Gastroesophageal sphincter (tissue), 4 donors: Measurements from ENCODE around the gene HPSE2. TPM values are rescaled to one million over a fixed set of nuclear protein-coding genes. Genes with fewer than 3 reads are reported as not detected.

Experiments
- ATAC-seq: fragments of 150-250 bp; one replicate; pipeline ENCODE4 v1.9.1; 2016; ENCODE audit warnings: mild to moderate bottlenecking, moderate library complexity
- H3K27ac ChIP-seq, 4 donors: fragments of 200-600 bp; sonication (generic) in 3 of 4; 1 replicate in 3 of 4; 2 replicates in 1 of 4; pipeline ENCODE4 v1.5.1; 2016 to 2019
- H3K27me3 ChIP-seq: fragments of 200-600 bp; sonication (generic); one replicate; pipeline ENCODE4 v1.5.1; 2019
- H3K36me3 ChIP-seq, 2 donors: fragments of 200-600 bp; sonication (generic); one replicate each; pipeline ENCODE4 v1.5.1; 2019; ENCODE audit warnings: control low read depth in 1 of 2
- H3K4me1 ChIP-seq, 3 donors: fragments of 200-600 bp; sonication (generic); 1 replicate in 2 of 3; 2 replicates in 1 of 3; pipeline ENCODE4 v1.5.1; 2016 to 2019; ENCODE audit warnings: control low read depth in 2 of 3
- H3K4me3 ChIP-seq, 2 donors: fragments of 200-600 bp; sonication (generic); one replicate each; pipeline ENCODE4 v1.5.1; 2019; ENCODE audit warnings: mild to moderate bottlenecking in 1 of 2, moderate library complexity in 1 of 2
- H3K9me3 ChIP-seq, 3 donors: fragments of 200-600 bp; sonication (generic); one replicate each; pipeline ENCODE4 v1.5.1; 2017 to 2019; ENCODE audit warnings: control low read depth in 2 of 3
- EP300 ChIP-seq: sonication (generic); formaldehyde crosslinking; IDR thresholded peaks from one replicate; pipeline ENCODE4 v1.6.1; 2017; ENCODE audit warnings: antibody characterized with exemption, mild to moderate bottlenecking
- POLR2A ChIP-seq, 2 donors: fragments of 450-650 bp; IDR thresholded peaks; one replicate each; pipeline ENCODE4 v1.6.1; 2017; ENCODE audit warnings: antibody characterized with exemption in 2 of 2, mild to moderate bottlenecking in 2 of 2, moderate library complexity in 1 of 2
- POLR2AphosphoS5 ChIP-seq: sonication (generic); formaldehyde crosslinking; IDR thresholded peaks from one replicate; pipeline ENCODE4 v1.6.1; 2017; ENCODE audit warnings: antibody characterized with exemption
- WGBS, 2 donors: methylation state at CpG; one replicate each; pipeline ENCODE4 v1.1.5; 2018; ENCODE audit warnings: low coverage in 1 of 2; 5-methylcytosine and 5-hydroxymethylcytosine counted together
- total RNA-seq, 4 donors: library from RNA; depleted of rRNA; stranded (reverse); fragments of >200 nt; gene quantifications; one replicate each; pipeline ENCODE4 v1.1.0, GENCODE V29; 2016
- TF ChIP-seq, protein P1 (sequence below), 4 experiments: fragments of 200-600 bp in 2 of 4; fragments of 450-650 bp in 2 of 4; sonication (generic) in 1 of 4; IDR thresholded peaks; one replicate each; pipeline ENCODE4 v1.5.1; 2017 to 2019; ENCODE audit warnings: antibody characterized with exemption in 4 of 4, mild to moderate bottlenecking in 2 of 4, moderate library complexity in 2 of 4

The HPSE2 gene
- total RNA-seq, 4 donors from 2014 or later, result 19.1 to 74.5 (median 58.8) TPM

DNA sequence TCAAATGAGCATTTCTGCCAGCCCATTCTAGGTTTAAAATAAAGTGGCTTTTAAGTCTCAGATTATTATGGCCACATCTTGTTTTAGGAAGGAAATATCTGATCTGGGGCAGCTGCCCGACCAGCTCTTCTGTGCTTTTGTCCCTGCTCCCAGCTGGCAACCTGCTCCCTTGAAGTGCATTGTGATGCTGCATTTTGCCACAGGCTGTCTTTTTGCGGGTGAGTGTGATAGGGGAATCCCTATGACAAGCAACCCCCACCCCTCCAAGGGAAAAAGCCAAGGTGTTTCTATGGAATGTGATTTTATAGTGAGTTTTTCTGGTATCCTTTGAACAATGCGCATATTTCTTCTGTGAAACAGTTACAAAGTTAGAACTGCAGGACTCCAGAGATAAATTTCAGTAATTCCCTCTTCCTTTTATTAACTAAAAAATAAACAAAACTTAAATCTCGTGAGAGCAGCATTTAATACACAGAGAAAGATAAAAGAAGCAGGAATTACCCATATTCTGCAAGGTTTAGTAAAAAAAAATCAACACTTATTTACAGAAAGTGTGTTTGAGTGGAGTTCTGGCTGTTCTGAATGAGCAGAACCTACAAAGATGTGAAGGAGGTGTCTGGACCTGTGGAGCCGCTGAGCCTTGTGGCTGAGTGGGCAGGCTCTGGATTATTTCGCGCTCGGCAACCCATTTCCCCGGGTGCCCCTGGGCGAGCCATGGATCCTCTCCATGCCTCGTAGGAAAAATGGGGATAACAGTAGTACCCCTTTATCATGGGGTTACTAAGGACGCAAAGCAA, 778.8 kb downstream of the HPSE2 start:
- ATAC-seq, result no peak

DNA sequence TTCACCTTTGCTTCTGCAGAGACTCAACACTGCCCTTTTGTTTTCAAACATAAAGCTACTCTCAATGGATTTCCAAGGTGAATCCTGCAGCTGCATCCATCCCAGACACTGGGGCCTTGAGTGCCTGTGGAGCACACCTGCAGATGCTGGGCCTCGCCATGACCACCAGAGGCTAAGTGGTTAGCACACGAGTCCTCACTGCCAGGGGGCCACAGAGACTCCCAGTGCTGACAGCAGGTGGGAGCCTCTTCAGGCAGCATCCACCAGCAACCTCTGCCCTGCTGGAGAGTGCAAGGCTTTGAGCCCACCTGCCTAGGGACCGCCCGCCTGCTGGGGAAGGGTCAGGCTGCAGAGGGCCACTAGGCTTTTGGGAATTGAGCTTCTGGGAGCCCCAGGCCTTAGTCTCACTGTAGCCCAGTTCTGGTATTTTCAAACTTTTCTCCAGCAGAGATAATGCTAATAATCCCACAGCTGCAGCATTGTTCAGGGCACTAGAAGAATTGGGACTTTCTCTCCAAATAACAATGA, 779.5 kb downstream of the HPSE2 start:
- Histone ChIP-seq H3K36me3 (peaks cover 0 to 16% of the 10 kb centered on the region in 2 donors), H3K27ac (no peak overlapping the region), H3K27me3 (no peaks in the 10 kb centered on the region), H3K9me3 (no peaks in the 10 kb centered on the region), H3K4me3 (no peak overlapping the region), H3K4me1 (peaks cover 0 to 9% (median 3%) of the 10 kb centered on the region in 3 donors)
- ATAC-seq, result no peak
- no CpG with 5 or more reads among the region's 4 CpGs for WGBS, 2 donors
- TF ChIP-seq EP300, result no peak
- TF ChIP-seq, protein P1, sequence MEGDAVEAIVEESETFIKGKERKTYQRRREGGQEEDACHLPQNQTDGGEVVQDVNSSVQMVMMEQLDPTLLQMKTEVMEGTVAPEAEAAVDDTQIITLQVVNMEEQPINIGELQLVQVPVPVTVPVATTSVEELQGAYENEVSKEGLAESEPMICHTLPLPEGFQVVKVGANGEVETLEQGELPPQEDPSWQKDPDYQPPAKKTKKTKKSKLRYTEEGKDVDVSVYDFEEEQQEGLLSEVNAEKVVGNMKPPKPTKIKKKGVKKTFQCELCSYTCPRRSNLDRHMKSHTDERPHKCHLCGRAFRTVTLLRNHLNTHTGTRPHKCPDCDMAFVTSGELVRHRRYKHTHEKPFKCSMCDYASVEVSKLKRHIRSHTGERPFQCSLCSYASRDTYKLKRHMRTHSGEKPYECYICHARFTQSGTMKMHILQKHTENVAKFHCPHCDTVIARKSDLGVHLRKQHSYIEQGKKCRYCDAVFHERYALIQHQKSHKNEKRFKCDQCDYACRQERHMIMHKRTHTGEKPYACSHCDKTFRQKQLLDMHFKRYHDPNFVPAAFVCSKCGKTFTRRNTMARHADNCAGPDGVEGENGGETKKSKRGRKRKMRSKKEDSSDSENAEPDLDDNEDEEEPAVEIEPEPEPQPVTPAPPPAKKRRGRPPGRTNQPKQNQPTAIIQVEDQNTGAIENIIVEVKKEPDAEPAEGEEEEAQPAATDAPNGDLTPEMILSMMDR (IDR thresholded peaks at IDR 0.05), result no peak
- no peak for TF ChIP-seq POLR2A (IDR thresholded peaks at IDR 0.05)
- TF ChIP-seq POLR2AphosphoS5, result no peak

More for the DNA sequence above, 778.8 kb downstream of the HPSE2 start:
- Histone ChIP-seq H3K9me3 (no peaks in the 10 kb centered on the region), H3K36me3 (peaks cover 0 to 16% of the 10 kb centered on the region in 2 donors), H3K27ac (no peak overlapping the region), H3K27me3 (no peaks in the 10 kb centered on the region), H3K4me3 (no peak overlapping the region), H3K4me1 (peaks cover 0 to 12% (median 3%) of the 10 kb centered on the region in 3 donors)
- WGBS, 2 donors, result 58 to 65% methylated on average over 5 to 11 of the region's 12 CpGs
- TF ChIP-seq POLR2AphosphoS5 (no peak), POLR2A (IDR thresholded peaks at IDR 0.05) (no peak), EP300 (no peak)
- TF ChIP-seq, protein P1 (IDR thresholded peaks at IDR 0.05), result no peak

DNA sequence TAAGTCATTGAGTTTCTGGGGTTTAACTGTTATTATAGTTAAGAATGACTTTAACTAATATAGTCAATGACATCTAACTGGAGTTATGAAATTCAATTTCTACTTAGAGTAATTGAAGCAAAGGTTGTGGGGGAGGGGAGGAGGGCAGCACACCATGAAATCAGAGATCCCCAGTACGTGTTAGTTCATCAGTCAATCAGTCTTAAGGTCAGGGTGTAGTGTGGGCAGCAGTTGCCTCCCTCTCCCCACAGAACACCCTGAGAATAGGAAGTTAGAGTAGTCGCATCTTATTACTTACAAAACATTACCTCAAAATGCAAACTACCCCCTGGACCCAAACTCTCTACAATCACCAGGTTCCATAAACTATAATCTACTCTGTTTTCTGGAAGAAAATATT, 781.9 kb downstream of the HPSE2 start:
- H3K9me3 ChIP-seq, result no peaks in the 10 kb centered on the region
- H3K27me3 ChIP-seq, result no peaks in the 10 kb centered on the region
- H3K36me3 ChIP-seq, result peaks cover 0 to 8% of the 10 kb centered on the region in 2 donors
- ATAC-seq, result no peak
- no peak overlapping the region for H3K4me3 ChIP-seq
- TF ChIP-seq, protein P1 (IDR thresholded peaks at IDR 0.05), result no peak
- TF ChIP-seq POLR2A (IDR thresholded peaks at IDR 0.05) (no peak), EP300 (no peak), POLR2AphosphoS5 (no peak)
- no peak overlapping the region for H3K27ac ChIP-seq
- WGBS, 2 donors, result 83 to 89% methylated on average over 2 of the region's 2 CpGs
- H3K4me1 ChIP-seq, result no peaks in the 10 kb centered on the region

DNA sequence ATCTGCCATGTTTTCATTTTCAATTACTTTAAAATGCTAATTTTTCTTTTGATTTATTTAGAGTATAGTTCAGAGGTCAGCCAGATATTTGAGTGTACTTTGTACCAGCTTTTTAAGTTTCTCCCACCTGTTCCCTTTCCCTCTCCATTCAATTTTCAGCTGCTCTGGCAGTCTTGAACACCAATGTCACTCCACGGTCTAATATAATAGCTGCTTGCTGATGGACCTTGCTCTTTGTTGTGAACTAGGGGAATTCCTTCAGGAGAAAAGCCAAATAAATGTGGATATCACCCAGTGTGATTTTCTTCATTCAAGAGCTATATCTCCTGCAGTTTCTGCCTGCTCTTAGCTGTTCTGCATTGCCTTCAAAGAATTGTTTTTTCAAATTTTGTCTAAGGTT, 785.0 kb downstream of the HPSE2 start:
- Histone ChIP-seq H3K27ac (no peak overlapping the region), H3K9me3 (no peaks in the 10 kb centered on the region), H3K36me3 (peaks cover 0 to under 1% of the 10 kb centered on the region in 2 donors), H3K27me3 (no peaks in the 10 kb centered on the region), H3K4me1 (peaks cover 0 to 14% (median 0%) of the 10 kb centered on the region in 3 donors), H3K4me3 (no peak overlapping the region)
- 50 to 67% methylated on average over 1 of the region's 1 CpG for WGBS, 2 donors
- ATAC-seq, result no peak
- TF ChIP-seq EP300 (no peak), POLR2AphosphoS5 (no peak), POLR2A (IDR thresholded peaks at IDR 0.05) (no peak)
- TF ChIP-seq, protein P1 (IDR thresholded peaks at IDR 0.05), result no peak

DNA sequence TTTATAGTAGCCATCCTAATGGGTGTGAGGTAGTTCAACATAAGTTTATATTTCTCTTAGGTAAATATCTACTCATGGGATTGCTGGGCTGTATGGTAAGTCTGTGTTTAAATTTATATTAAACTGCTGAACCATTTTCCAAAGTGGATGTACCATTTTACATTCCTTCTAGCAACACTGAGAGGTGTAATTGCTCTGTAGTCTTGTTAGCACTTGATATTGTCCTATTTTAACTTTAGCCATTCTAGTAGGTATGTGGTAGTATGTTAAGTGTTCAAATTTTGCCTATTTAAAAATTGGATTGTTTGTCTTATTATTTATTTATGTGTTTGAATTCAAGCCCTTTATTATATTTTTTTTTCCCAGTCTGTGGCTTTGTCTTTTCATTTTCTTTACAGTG, 786.4 kb downstream of the HPSE2 start:
- Histone ChIP-seq H3K27ac (no peak overlapping the region), H3K4me1 (peaks cover 0 to 22% (median 0%) of the 10 kb centered on the region in 3 donors), H3K27me3 (no peaks in the 10 kb centered on the region), H3K9me3 (no peaks in the 10 kb centered on the region), H3K36me3 (peaks cover 0 to 13% of the 10 kb centered on the region in 2 donors), H3K4me3 (no peak overlapping the region)
- ATAC-seq, result no peak
- TF ChIP-seq EP300 (no peak), POLR2AphosphoS5 (no peak), POLR2A (IDR thresholded peaks at IDR 0.05) (no peak)
- TF ChIP-seq, protein P1 (IDR thresholded peaks at IDR 0.05), result no peak
